ENCODE measurements around the gene GDI1. TPM values are rescaled to one million over a fixed set of nuclear protein-coding genes. Genes with fewer than 3 reads are reported as not detected.

Gene GDI1
- total and polyA plus RNA-seq, 2 of the 8 experiments (the other 6 are each of a cell fraction or from before 2014, with no cell fraction given), result 83.1 to 136 TPM

- H2BK20ac ChIP-seq (ENCODE audit: low read length), result no peak overlapping the region
- ChIA-PET CTCF (ENCODE audit: partially characterized antibody) (interaction anchor here (0.7 to 1.1 kb wide), 2 partner anchors 11 to 28 kb away, joined by 3 to 4 read pairs; no protein-coding TSS in a partner anchor), POLR2A (ENCODE audit: partially characterized antibody) (interaction anchor here (1.0 to 2.2 kb wide), 4 partner anchors 34 to 75 kb away, joined by 3 to 6 read pairs (median 4); partner anchors contain the start of gene UBL4A)
- peaks cover 6% of the 10 kb centered on the region; the same call in 1 of the 2 replicates for H3K23me2 ChIP-seq (ENCODE audit: low read depth, low read length)
- H4K8ac ChIP-seq (ENCODE audit: extremely low read depth, insufficient read depth, low read length), result no peak overlapping the region
- H3K27ac ChIP-seq (ENCODE audit: low read depth, low read length), result no peak overlapping the region
- no peak overlapping the region for H3K14ac ChIP-seq (ENCODE audit: insufficient read length)
- TF ChIP-seq YY1 (IDR thresholded peaks at IDR 0.05; ENCODE audit: low read depth, low read length), result no peak
- TF ChIP-seq SUZ12 (IDR thresholded peaks at IDR 0.05; ENCODE audit: low read length), result no peak
- no peak for TF ChIP-seq JUND (IDR thresholded peaks at IDR 0.05; ENCODE audit: low read length)
- H3K36me3 ChIP-seq (ENCODE audit: control insufficient read depth in 2 of 4, insufficient read depth in 4 of 4, low read length in 3 of 4), result peaks cover 0 to 27% (median 11%) of the 10 kb centered on the region in 4 experiments; a peak in 5 of 8 replicates
- no peak overlapping the region for H2BK5ac ChIP-seq (ENCODE audit: low read depth, low read length)
- 86% methylated on average over 6 of the region's 17 CpGs; no CpG with 5 or more reads in 1 of the 2 experiments for WGBS, 2 experiments (ENCODE audit: extremely low coverage in 1 of 2, insufficient coverage in 1 of 2, insufficient read length in 1 of 2, insufficient replicate concordance in 2 of 2, low coverage in 1 of 2, low lambda C conversion rate in 2 of 2, missing lambda C conversion rate in 1 of 2)
- no peak for DNase-seq (ENCODE audit: low read depth in 1 of 2, low spot score in 2 of 2)
- no peak overlapping the region for H4K91ac ChIP-seq (replicated peaks; ENCODE audit: insufficient read length, low read length)
- no peak overlapping the region for H3K4ac ChIP-seq (replicated peaks; ENCODE audit: insufficient read length, low read depth, low read length)
- no peak overlapping the region for H3K56ac ChIP-seq (replicated peaks; ENCODE audit: insufficient read length, low read depth, low read length)
- H3K9ac ChIP-seq (replicated peaks in 1 of 4; ENCODE audit: extremely low read depth in 1 of 4, low read depth in 3 of 4, low read length in 3 of 4), result no peak overlapping the region
- no peak overlapping the region for H3K4me2 ChIP-seq (ENCODE audit: insufficient read depth in 1 of 2, low read depth in 2 of 2, low read length in 2 of 2)
- peaks cover 0 to 17% of the 10 kb centered on the region in 2 experiments; a peak in 2 of 4 replicates for H3K79me2 ChIP-seq (ENCODE audit: control insufficient read depth in 1 of 2, insufficient read depth in 2 of 2, low read length in 2 of 2)
- H2AK5ac ChIP-seq (ENCODE audit: low read depth, low read length), result no peak overlapping the region
- no peaks in the 10 kb centered on the region for H3K9me3 ChIP-seq (ENCODE audit: insufficient read depth in 2 of 2, low read depth in 1 of 2, low read length in 1 of 2)
- no peak overlapping the region for H4K5ac ChIP-seq (ENCODE audit: insufficient read length, low read depth, low read length)
- H3K4me3 ChIP-seq (ENCODE audit: extremely low read depth in 1 of 4, insufficient read depth in 2 of 4, low read depth in 3 of 4, low read length in 4 of 4), result no peak overlapping the region
- no peak overlapping the region for H3K23ac ChIP-seq (ENCODE audit: insufficient read length)
- H3K4me1 ChIP-seq (replicated peaks in 1 of 4; ENCODE audit: control insufficient read depth in 3 of 4, insufficient read depth in 4 of 4, low read length in 3 of 4), result peaks cover 0 to 9% (median 5%) of the 10 kb centered on the region in 4 experiments; a peak in 6 of 7 replicates
- no peak for FAIRE-seq
- no peak overlapping the region for H3K18ac ChIP-seq (ENCODE audit: extremely low read depth, low read length)
- no peaks in the 10 kb centered on the region; the same call in 1 of the 2 replicates for H3K79me1 ChIP-seq (ENCODE audit: low read depth, low read length)
- no peak overlapping the region for H2BK15ac ChIP-seq (ENCODE audit: low read length)
- no peak overlapping the region for H2BK12ac ChIP-seq (ENCODE audit: low read depth, low read length)
- no peak overlapping the region for H2BK120ac ChIP-seq (replicated peaks; ENCODE audit: low read depth, low read length)
- peaks cover 0 to 13% of the 10 kb centered on the region in 2 experiments for H4K20me1 ChIP-seq (replicated peaks in 1 of 2; ENCODE audit: control insufficient read depth in 1 of 2, insufficient read depth in 2 of 2, low read length in 2 of 2)
- no peak overlapping the region for H2AFZ ChIP-seq (ENCODE audit: low read length)
- no peaks in the 10 kb centered on the region for H3K27me3 ChIP-seq (replicated peaks in 1 of 4; ENCODE audit: control insufficient read depth in 3 of 4, extremely low read depth in 1 of 4, insufficient read depth in 3 of 4, low read length in 3 of 4)
These were observed 3.8 kb downstream of the GDI1 start for GRCh38 chrX:154440623-154441357.

Data from H1 (cell line).